Prostate gland (tissue), 2 donors: Measurements from ENCODE around the gene U2SURP.

Source experiments
- CTCF ChIP-seq, 4 experiments: fragments of 200-600 bp in 2 of 4; fragments of 450-650 bp in 2 of 4; sonication (generic) in 2 of 4; IDR thresholded peaks; 1 replicate in 3 of 4; 2 replicates in 1 of 4; pipeline ENCODE4 v1.5.1; 2016 to 2019; ENCODE audit warnings: antibody characterized with exemption in 4 of 4, mild to moderate bottlenecking in 2 of 4, moderate library complexity in 2 of 4
- POLR2A ChIP-seq: fragments of 450-650 bp; IDR thresholded peaks from one replicate; pipeline ENCODE4 v1.6.1; 2016; ENCODE audit warnings: antibody characterized with exemption, mild to moderate bottlenecking
- POLR2AphosphoS5 ChIP-seq: sonication (generic); formaldehyde crosslinking; IDR thresholded peaks from one replicate; pipeline ENCODE4 v1.6.1; 2017; ENCODE audit warnings: antibody characterized with exemption

- TF ChIP-seq POLR2A: no peak
- TF ChIP-seq CTCF (IDR thresholded peaks at IDR 0.05): no peak
- TF ChIP-seq POLR2AphosphoS5: no peak
These were observed 10.6 kb upstream of the U2SURP start for GRCh38 chr3:142990721-142991120.
